NCI-H460 (cell line): ENCODE measurements around the gene PLA2G12B. TPM values are rescaled to one million over a fixed set of nuclear protein-coding genes. Genes with fewer than 3 reads are reported as not detected.
"Not testable (repeated sequence)": the region's sequence is repeated elsewhere in the genome, so short reads cannot be mapped to it uniquely, and the experiment has no call there.

Experiments used
- DNase-seq: peaks from one replicate; pipeline ENCODE4 v3.0.0-alpha.2; 2016; ENCODE audit warnings: low read depth; ENCODE audit errors: extremely low read depth
- polyA plus RNA-seq: library from polyadenylated mRNA; depleted of rRNA; stranded (reverse); fragments of >200 nt; gene quantifications from 2 replicates; pipeline ENCODE4 v1.2.3, GENCODE V29; 2014; cell fraction: nucleus; rRNA removed
- total RNA-seq: library from RNA; depleted of rRNA; stranded (reverse); fragments of >200 nt; shearing (Covaris generic); gene quantifications from 2 replicates; pipeline ENCODE4 v1.2.3, GENCODE V29; 2014; rRNA removed

PLA2G12B gene
- not detected in 2 replicates for total RNA-seq
- not detected in 2 replicates for polyA plus RNA-seq

GRCh38 chr10:72954596-72955554 is at the start of gene PLA2G12B:
Gene PLA2G12B (minus strand): TSS chr10:72954806. CDS start chr10:72954685, 121 bp downstream.
- DNase-seq = no peak

GRCh38 chr10:73003822-73004221 is 49.2 kb upstream of the PLA2G12B start:
- no peak for DNase-seq

GRCh38 chr10:73000973-73001372 is 46.4 kb upstream of the PLA2G12B start:
- no peak for DNase-seq

- no peak for DNase-seq
Observed at GRCh38 chr10:72997099-72997498, 42.5 kb upstream of the PLA2G12B start.

- DNase-seq = not testable (repeated sequence)
Observed at GRCh38 chr10:72995459-72995858, 40.9 kb upstream of the PLA2G12B start.

- not testable (repeated sequence) for DNase-seq
Observed at GRCh38 chr10:72989771-72990170, 35.2 kb upstream of the PLA2G12B start.

- DNase-seq = not testable (repeated sequence)
Observed at GRCh38 chr10:72984618-72985017, 30.0 kb upstream of the PLA2G12B start.

- no peak for DNase-seq
Observed at GRCh38 chr10:72981882-72982529, 27.4 kb upstream of the PLA2G12B start.

GRCh38 chr10:72981028-72981881 is 26.6 kb upstream of the PLA2G12B start:
- no peak for DNase-seq

GRCh38 chr10:72980348-72980747 is 25.7 kb upstream of the PLA2G12B start:
- no peak for DNase-seq

- no peak for DNase-seq
Observed at GRCh38 chr10:72979709-72980108, 25.1 kb upstream of the PLA2G12B start.

GRCh38 chr10:72976886-72977285 is 22.3 kb upstream of the PLA2G12B start:
- DNase-seq = no peak

- DNase-seq = no peak
Observed at GRCh38 chr10:72956001-72956400, 1.4 kb upstream of the PLA2G12B start.

GRCh38 chr10:72954230-72954595 is 393 bp downstream of the PLA2G12B start:
- DNase-seq = no peak

GRCh38 chr10:72953687-72954086 is 919 bp downstream of the PLA2G12B start:
- no peak for DNase-seq

- no peak for DNase-seq
Observed at GRCh38 chr10:72952642-72953158, 1.9 kb downstream of the PLA2G12B start.

GRCh38 chr10:72952189-72952588 is 2.4 kb downstream of the PLA2G12B start:
- DNase-seq = no peak

GRCh38 chr10:72951760-72952159 is 2.8 kb downstream of the PLA2G12B start:
- DNase-seq = no peak

- DNase-seq = no peak
Observed at GRCh38 chr10:72948762-72949161, 5.8 kb downstream of the PLA2G12B start.

- DNase-seq = no peak
Observed at GRCh38 chr10:72946963-72947362, 7.6 kb downstream of the PLA2G12B start.
